NCI-H69 (cell line): ENCODE results near the gene LRSAM1.

Experiments
- DNase-seq: peaks from one replicate; lab custom pipeline; 2025; lab: John Stamatoyannopoulos, UW

Gene LRSAM1

GRCh38 chr9:127516835-127517607 lies 65.7 kb downstream of the LRSAM1 start:
- no peak for DNase-seq

GRCh38 chr9:127517620-127518019 lies 66.3 kb downstream of the LRSAM1 start:
- no peak for DNase-seq

GRCh38 chr9:127518091-127518856 lies 67.0 kb downstream of the LRSAM1 start:
- DNase-seq: no peak

GRCh38 chr9:127519301-127520166 lies 68.2 kb downstream of the LRSAM1 start:
- no peak for DNase-seq

GRCh38 chr9:127520941-127521918 lies 69.9 kb downstream of the LRSAM1 start:
- DNase-seq: no peak

- DNase-seq: no peak
Observed at GRCh38 chr9:127521919-127522304, 70.6 kb downstream of the LRSAM1 start.

- no peak for DNase-seq
Observed at GRCh38 chr9:127522727-127523126, 71.4 kb downstream of the LRSAM1 start.

- DNase-seq: peak; percentile 36
Observed at GRCh38 chr9:127523312-127523851, 72.1 kb downstream of the LRSAM1 start.

- DNase-seq: no peak
Observed at GRCh38 chr9:127524373-127524772, 73.1 kb downstream of the LRSAM1 start.

- peak; percentile 49 for DNase-seq
Observed at GRCh38 chr9:127525401-127526188, 74.3 kb downstream of the LRSAM1 start.

- no peak for DNase-seq
Observed at GRCh38 chr9:127526655-127527559, 75.6 kb downstream of the LRSAM1 start.

- no peak for DNase-seq
Observed at GRCh38 chr9:127527560-127528268, 76.4 kb downstream of the LRSAM1 start.

- DNase-seq: peak; percentile 38
Observed at GRCh38 chr9:127528422-127529251, 77.3 kb downstream of the LRSAM1 start.

GRCh38 chr9:127529671-127530070 lies 78.4 kb downstream of the LRSAM1 start:
- DNase-seq: no peak

- DNase-seq: no peak
Observed at GRCh38 chr9:127530206-127530941, 79.1 kb downstream of the LRSAM1 start.

- DNase-seq: peak; percentile 30
Observed at GRCh38 chr9:127531676-127532075, 80.4 kb downstream of the LRSAM1 start.
